GM19240 (cell line): ENCODE measurements around the gene SORT1.
"Not testable (repeated sequence)": the region's sequence is repeated elsewhere in the genome, so short reads cannot be mapped to it uniquely, and the experiment has no call there.

Source experiments
- DNase-seq: peaks from one replicate; pipeline ENCODE4 v3.0.0; 2011; ENCODE audit warnings: low spot score; ENCODE audit not compliant: insufficient read length

Gene SORT1

DNA sequence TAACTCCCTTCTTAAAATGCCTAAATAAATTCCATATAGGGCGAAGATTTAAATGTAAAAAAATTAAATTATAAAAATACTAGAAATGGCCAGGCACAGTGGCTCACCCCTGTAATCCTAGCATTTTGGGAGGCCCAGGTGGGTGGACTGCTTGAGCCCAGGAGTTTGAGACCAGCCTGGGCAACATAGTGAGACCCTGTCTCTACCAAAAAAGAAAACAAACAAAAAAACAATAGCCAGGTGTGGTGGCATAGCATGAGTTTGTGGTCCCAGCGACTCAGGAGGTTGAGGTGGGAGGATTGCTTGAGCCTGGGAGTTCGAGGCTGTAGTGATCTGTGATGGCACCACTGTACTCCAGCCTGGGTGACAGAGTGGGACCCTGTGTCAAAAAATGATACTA is 17.8 kb downstream of the SORT1 start:
- no peak for DNase-seq

DNA sequence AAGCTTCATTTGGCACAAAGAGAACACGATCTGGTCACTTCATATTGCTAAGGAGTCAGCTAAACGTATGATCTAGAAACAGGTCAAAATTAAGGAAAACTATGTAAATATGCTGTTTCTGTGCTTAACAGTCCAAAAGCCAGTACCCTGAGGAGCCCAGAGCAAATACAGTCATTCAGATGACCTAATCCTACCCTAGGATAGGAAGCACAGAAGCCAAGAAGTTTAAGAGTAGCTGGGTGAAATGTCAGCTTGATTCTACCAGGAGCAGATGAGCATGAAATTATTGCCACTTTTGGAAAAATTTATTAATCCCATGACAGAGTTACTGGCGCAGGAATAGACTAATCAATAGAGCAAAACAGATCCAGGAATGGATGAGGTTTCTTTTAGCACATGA is 18.3 kb downstream of the SORT1 start:
- no peak for DNase-seq

DNA sequence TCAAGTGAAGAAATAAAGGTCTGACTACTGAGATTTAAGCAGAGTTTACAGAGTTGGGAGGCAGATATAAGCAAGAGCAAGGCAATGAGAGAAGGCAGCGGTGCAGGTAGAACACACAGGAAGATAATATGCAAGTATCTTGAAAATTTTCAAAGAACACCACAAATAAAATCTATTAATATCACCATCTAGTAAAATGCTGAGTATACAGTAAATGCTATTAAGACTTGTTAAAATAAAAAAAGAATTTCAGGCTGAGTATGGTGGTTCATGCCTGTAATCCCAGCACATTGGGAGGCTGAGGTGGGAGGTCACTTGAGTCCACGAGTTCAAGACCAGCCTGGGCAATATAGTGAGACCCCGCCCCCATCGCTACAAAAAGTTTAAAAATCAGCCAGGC is 20.0 kb downstream of the SORT1 start:
- no peak for DNase-seq

DNA sequence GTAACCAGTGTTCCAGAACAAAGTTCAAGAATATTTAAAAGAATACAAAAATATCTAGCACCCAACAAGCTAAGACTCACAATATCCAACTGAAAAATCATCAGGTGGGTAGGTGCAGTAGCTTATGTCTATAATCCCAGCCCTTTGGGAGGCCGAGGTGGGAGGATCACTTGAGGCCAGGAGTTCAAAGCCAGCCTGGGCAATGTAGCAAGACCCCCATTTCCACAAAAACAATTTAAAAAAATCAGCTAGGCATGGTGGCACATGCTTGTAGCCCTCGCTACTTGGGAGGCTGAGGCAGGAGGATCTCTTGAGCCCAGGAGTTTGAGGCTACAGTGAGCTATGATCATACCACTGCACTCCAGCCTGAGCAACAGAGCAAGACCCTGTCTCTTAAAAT is 24.0 kb downstream of the SORT1 start:
- DNase-seq: not testable (repeated sequence)

DNA sequence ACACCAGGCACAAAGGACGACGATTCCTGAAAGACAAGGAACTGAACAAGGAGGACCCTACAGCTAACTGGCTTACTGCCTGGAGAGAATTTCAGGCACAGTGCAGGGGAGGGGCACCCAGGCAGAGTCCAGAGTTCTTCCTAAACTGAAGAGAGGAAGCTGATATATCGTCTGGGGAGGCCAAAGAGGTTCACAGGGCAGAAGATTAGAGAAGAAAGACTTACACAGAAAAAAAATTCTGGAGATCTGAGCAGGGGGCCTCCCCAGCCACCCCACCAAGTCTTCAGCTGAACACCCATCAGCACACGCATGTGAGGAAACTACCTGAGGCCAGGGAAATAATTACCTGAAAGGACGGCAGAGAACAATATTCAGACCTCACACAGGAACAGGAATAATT is 24.6 kb downstream of the SORT1 start:
- DNase-seq: no peak

DNA sequence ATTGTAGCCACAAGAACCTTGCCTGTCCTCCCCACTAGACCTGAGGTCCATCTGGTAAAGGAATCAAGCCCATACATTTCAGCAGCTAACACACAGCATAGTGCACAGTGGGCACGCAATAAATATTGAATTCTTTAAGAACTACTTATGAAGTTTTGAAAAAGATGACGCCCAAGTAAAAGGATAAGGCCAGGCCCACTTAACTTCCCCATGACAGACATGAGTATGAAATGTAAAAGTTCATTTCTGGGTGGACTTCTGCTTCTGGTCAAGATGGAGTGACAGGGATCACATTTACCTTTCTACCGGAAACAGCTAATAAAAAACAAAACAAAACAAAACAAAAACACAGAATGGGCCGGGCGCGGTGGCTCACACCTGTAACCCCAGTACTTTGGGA is 25.4 kb downstream of the SORT1 start:
- DNase-seq: no peak

DNA sequence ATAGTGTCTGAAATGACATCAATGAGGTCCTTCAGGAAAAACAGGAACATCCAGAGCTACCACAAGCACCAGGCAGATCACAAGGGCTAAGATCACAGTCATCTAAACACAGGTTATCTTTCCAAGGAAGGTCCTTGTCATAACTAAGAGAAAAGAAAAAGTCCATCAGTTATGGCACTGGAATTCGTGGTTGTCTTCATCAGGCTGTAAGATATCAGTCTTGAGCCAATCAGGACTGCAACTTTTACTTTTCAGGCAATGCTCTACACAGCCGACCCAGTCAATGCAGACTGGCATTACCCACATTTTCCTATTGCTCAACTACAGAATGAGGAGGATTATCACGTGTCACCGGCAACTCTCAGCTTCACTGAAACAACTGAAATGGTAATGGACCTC is 26.4 kb downstream of the SORT1 start:
- DNase-seq: no peak

DNA sequence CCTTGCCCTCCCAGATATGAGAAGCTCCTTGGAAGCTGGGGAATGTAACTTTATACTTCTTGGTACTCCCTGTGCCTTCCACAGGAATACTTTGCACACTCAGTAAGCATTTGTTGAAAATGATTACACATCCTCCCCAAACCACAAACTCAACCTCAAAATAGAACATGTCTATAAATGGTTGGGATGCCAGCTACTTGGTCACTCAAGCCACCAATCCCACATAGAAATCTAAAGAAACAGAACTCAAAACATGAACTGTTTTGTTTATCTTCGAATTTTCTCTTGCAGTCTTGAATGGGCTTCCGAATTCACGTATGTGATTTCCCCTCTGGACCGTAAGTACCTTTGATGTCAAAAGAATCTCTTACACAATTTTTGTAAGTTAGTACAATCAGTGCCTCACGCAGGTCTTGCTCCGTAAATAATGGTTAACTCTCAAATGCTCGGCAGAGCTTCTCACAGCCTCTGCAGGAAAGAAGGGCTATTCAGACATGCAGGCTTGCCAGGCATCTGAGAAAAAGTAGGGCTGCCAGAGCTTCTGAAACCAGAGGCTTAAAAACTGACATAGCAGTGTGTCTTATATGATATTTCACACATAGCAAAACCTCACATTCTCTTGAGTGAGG is 26.9 kb downstream of the SORT1 start:
- DNase-seq: no peak

DNA sequence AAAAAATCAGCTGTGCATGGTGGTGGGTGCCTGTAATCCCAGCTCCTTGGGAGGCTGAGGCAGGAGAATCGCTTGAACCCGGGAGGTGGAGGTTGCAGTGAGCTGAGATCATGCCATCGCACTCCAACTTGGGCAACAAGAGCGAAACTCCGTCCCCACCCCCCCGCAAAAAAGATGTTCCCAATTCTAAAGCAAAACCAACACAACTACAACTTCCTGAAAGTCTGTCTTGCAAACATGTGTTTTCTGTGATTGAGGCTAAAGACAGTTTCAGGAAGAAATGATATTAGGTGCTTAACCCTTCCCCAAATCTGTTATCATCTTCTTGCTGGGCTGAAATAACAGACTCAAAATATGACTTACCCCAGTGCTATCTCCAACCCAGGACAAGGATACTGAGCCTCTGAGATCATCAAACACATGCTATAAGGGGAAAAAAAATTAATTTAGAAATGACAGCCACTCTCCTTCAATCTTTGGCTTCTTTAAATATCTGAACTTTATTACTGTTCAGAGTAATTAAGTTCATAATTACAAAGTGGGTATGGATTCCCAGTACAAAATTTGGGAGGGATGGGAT is 28.5 kb downstream of the SORT1 start:
- DNase-seq: no peak

DNA sequence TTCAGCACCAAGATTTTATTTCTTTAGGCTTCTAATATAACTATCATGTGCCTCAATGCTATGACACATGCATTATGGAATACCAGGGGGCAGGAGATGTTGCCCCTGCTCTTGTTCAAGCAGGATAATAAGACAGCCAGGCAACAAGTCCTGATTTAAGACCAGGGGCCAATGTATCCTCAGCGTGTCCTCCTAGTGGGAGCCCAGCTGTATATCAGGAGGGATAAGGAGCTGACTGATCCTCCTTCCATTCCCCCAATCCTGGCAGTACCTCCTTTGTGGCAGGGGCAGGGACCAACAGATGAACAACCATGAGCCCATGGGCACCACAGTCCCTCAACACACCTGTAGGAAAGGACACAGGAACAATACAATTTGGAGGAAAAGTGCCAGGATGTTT is 29.3 kb downstream of the SORT1 start:
- no peak for DNase-seq

DNA sequence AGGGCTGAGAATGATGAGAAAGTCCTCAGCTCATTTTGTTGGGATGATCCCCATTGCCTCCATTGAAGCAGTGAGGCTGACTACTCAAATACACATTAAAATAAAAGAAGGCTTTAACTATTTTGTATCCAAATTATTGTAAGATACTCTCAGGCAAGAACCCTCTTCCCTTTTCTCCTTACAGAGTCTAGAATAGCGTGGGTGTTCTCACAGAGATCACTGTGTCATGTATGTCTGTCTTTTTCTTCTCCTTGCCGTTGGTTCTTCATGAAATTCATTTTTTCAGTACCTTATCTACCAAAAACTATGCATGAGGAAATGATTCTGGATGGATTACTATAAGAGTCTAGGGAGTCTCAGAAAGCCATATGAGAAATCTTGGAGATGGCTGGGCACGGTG is 30.1 kb downstream of the SORT1 start:
- DNase-seq: no peak

DNA sequence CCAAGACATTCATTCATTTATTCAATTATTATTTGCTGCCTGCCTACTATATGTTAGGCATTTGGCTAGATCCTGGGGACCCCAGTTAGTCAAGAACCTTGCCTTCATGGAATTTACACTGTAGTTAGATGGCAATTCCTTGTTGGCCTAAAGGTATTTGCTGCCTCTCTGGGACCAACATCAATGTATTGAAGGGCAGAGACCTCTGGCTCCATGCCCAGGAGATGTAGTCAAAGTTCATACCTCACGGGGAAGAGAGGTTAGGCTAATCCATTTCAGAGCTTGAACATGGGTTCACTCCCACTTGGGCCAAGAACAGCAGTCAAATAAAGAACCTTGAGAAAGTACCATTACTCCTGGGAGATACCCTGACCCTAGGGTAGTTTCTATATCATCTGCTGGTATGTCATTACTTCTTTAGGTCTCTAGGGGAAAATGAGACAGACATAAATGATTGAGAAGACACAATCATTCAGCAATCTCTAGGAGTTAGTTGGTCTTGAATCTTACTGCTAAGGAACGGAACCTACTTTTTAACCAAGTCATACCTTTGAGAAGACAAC is 32.0 kb downstream of the SORT1 start:
- DNase-seq: no peak

DNA sequence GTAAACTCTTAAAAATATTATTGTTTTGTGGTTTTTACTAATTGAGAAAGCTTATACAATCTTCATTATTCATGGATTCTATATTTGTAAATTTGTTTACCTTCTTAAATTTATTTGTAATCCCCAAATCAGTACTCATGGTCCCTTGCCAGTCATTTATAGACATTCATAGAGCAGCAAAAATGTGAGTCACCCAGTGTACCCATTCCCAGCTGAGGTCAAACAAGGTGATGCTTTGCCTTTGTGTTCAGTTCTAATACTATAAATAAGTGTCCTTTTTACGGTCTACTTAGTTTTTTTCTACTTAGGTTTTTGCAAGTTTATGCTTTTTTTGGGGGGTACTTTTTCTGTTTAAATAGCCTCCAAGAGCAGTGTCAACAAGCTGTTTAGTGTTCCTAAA is 36.1 kb downstream of the SORT1 start:
- DNase-seq: no peak

DNA sequence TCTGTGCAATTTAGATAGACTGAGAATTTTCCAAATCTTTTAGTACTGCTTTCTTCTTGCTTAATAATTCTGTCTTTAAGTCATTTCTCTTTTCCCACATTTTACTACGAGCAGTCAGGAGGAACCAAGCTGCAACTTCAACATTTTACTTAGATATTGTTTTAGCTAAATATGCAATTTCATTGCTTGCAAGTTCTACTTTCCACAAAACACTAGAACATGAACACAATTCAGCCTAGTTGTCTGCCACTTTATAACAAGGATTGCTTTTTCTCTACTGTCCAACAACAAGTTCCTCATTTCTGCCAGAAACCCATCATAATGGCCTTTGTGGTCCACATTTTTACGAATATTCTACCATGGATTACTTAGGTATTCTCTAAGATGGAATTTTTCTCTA is 36.6 kb downstream of the SORT1 start:
- no peak for DNase-seq

DNA sequence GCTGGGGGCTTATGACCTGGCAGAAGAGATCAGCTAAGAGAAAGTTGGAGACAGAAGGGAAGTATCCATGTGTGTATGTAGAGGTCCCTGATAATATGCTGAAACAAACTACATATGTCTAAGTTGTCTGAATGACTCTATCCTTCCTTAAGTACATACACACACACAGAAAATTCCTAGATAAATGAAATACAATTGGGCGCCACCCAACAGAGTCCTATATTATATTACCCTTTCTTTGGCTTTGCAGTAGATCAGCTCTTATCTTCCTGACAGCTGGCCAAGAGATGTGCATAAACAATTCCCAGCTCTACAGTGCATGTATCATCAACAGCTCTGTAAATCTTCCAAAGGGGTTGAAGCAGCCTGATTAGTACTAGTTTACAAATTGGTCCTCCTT is 40.1 kb downstream of the SORT1 start:
- DNase-seq: no peak

DNA sequence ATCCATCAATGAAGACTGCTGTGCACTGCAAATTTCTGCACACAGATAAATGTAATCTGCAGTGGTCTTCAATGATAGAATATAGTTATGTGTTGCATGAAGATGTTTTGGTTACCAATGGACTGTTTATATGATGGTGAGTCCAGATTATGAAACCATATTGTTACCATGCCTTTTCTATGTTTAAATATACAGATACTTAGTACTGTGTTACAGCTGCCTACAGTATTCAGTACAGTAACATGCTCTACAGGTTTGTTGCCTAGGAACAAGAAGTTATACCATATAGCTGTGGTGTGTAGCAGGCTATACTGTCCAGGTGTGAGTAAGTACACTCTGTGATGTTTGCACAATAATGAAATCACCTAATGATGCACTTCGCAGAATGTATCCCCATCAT is 40.8 kb downstream of the SORT1 start:
- no peak for DNase-seq

DNA sequence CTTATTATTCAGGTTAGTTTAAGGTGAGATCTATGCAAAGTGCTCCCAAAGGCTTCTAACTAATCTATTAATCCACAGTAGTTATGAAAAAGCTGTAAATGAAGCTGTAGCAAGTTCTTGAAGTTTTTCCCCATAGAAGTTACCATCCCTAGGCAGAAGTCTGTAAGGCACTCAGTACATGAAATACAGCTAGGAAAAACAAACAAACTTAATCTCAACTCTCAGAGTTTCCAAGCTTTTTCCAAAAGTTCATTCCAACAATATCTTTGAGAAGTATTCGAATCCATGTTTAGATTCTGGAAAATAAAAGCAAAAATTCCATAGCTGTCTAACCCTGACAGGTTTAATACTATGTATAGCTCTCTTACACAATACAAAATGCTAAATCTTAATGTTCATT is 41.2 kb downstream of the SORT1 start:
- DNase-seq: no peak

DNA sequence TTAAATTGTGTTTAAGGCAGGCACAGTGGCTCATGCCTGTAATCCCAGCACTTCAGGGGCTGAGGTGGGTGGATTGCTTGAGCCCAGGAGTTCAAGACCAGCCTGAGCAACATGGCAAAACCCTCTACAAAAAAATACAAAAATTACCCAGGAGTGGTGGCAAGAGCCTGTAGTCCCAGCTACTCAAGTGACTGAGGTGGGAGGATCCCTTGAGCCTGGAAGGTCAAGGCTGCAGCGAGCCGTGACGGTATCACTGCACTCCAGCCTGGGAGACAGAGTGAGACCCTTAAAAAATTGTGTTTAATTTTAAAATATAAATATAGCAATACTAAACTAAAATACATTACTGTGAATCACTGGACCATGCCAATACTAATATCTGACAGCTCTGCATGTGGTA is 42.8 kb downstream of the SORT1 start:
- DNase-seq: no peak

DNA sequence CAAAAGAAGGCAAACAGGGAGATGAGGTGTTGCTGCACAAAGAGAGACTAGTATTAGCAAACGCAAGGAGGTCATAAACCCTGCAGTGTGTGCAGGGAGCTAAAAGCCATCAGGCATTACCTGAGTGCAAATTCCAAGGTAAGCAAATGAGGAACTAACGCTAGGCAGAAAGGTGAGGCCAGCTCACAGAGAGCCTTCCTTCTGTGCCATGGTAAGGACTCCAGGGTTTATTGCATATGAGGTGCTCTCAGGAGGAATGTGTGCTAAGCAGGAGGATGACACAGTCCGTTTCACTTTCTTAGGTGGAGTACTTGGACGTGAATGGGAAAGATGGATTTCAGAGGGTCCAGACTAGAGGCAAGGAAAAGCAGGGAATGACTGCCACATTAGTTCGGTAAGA is 46.3 kb downstream of the SORT1 start:
- DNase-seq: no peak

DNA sequence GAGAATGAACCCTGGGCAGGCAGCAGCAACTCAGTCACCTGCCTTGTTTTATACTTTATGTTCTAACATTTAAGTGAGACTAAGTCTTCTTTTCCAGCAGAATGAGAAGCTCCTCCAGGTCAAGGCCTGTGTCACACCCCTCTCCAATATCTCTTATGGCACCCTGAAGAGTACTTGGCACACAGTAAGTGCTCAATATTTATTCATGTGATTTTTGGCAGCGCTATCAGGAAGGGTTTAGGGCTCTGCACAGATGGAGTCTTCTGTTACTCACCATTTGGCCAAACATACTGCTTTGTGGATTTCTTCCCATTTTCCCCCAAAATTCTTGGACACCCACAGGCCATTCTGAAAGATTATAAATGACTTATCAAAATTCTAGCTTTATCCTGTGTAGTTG is 47.1 kb downstream of the SORT1 start:
- no peak for DNase-seq

DNA sequence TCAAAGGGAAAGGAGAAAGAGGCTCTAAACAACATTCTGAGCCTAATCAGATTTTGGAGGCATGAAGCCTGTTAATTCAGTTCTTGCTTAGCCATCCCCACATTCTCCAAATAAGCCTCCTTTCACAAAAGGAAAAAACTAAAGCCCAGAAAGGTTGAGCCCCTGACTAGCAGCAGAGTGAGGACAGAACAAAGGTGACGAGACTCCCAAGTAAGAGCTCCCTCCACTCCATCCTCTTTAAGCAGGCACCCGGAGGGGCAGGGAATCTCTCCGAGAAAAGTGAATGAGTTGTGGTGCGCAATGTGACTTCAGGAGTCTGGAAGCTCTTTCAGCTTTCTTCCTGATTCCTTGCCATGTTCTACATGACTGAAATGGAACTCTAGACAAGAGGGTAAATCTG is 47.5 kb downstream of the SORT1 start:
- DNase-seq: no peak

DNA sequence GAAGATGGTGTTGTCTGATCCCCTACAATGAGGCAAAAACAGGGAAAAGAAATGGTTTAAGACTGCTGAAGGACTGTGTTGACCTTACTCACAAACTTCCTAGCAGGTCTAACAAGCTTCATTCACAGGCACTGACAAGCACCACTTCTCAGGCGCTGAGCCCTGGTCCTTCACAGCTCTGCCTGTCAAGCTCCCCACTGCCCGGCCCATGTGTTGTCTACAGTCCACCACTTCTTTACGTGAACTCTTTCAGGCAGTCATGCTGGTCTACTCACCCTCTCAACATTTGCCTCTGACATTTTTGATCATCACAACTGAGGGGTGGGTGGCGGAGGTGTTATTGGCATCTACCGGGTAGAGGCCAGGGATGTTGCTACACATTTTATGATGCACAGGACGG is 50.2 kb downstream of the SORT1 start:
- DNase-seq: no peak
